Retinal pigment epithelial cell (primary cell): ENCODE data around the gene PNPLA3.

Experiments
- DNase-seq: peaks from one replicate; pipeline ENCODE4 v3.0.0-alpha.2; 2010; ENCODE audit warnings: low read depth
- H3K4me3 ChIP-seq: 2 replicates; pipeline ENCODE4 v1.5.1; 2011; ENCODE audit warnings: mild to moderate bottlenecking, low read length, control low read depth, moderate library complexity
- TF ChIP-seq, protein P1 (sequence below): conservative IDR thresholded peaks from 2 replicates; pipeline ENCODE4 v1.5.1; 2011; ENCODE audit warnings: low read depth, low read length, control low read depth, inconsistent platforms

The PNPLA3 gene

DNA sequence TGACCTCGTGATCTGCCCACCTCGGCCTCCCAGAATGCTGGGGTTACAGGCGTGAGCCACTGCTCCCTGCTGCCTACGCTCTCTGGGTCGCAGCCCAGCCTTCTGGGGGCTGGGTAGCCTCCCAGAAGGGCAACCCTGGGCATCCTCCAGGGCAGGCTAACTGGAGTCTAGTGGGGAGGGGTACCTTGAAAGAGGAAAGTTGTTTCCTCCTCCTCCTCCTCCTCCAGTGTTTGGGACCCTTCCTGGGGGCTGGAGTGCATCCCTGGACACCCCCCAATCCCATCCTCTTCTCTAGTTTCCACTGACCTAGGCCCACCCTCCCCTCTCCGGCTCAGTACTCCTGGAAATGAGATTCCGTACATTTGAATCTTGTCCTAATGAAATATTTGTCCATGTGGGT lies 1.3 kb downstream of the PNPLA3 start:
- TF ChIP-seq, protein P1, sequence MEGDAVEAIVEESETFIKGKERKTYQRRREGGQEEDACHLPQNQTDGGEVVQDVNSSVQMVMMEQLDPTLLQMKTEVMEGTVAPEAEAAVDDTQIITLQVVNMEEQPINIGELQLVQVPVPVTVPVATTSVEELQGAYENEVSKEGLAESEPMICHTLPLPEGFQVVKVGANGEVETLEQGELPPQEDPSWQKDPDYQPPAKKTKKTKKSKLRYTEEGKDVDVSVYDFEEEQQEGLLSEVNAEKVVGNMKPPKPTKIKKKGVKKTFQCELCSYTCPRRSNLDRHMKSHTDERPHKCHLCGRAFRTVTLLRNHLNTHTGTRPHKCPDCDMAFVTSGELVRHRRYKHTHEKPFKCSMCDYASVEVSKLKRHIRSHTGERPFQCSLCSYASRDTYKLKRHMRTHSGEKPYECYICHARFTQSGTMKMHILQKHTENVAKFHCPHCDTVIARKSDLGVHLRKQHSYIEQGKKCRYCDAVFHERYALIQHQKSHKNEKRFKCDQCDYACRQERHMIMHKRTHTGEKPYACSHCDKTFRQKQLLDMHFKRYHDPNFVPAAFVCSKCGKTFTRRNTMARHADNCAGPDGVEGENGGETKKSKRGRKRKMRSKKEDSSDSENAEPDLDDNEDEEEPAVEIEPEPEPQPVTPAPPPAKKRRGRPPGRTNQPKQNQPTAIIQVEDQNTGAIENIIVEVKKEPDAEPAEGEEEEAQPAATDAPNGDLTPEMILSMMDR = no peak
- peak overlapping the region; percentile 85 for H3K4me3 ChIP-seq

DNA sequence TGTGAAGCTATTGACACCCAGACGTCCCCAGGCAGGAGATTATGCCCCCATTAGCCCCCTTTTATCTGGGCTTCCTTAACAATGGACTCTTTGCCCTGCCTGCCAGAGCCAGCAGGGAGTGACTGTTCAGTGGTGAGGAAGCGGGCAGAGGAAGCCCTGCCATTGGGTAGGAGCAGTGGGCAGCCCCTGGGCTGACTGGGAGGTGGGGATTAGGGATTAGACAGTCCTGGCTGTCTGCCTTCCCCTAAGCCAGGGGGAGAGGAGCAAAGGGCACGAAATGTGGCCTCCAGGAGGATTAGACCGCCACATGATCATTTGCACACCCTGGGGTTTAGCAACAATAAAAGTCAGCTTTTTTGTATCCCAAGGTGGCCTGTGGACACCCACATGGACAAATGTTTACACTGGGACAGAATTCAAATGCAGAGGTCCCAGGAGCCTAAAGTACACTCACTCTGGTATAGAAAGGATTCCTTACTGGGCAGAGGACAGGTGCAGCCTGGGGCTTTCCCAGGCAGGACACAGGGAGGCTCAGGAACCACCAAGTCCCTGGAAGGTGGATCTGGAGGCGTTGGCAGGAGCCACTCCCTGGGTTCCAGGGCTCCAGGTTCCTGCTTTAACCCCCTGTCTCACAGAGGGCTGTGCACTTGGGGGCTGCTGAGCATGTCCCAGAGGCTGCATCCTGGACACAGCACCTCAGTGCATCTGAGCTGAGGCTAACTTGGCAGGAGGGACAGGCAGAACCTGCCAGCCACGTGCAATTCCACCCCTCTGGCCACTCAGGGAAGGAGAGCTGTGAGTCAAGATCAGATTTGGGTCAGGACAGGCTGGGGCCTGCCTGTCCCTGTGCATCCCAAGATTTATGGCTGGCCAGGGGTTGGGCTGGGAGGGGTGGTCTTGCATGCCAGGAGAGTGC lies 2.1 kb downstream of the PNPLA3 start:
- TF ChIP-seq, protein P1 = no peak
- peak overlapping the region; percentile 85 for H3K4me3 ChIP-seq
- peak; percentile 94 for DNase-seq

More for the DNA sequence above, 1.3 kb downstream of the PNPLA3 start:
- no peak for DNase-seq

DNA sequence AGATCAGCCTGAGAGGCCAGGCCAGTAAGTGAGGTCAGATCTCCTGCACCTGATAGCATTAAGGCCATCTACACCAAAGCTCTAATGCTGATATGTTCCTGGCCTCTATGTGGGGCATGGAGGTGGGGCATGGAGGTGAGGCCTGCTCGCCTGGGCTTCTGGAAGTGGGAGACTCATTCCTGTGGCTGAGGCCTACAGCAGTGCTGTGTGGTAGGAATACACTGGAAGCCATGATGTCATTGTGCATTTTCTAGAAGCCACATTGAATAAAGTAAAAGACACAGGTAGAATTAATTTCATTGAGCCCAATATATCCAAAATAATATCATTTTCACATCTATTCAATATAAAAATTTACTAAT lies 2.7 kb downstream of the PNPLA3 start:
- H3K4me3 ChIP-seq = no peak overlapping the region
- TF ChIP-seq, protein P1 = no peak
- no peak for DNase-seq

DNA sequence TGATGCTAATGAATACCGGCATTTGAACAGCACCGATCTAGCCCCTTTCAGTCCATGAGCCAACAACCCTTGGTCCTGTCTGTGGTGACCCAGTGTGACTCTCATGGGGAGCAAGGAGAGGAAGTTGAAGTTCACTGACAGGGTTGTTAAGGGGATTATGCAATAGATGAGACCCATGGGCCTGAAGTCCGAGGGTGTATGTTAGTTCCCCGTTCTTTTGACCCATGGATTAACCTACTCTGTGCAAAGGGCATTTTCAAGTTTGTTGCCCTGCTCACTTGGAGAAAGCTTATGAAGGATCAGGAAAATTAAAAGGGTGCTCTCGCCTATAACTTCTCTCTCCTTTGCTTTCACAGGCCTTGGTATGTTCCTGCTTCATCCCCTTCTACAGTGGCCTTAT lies 4.9 kb downstream of the PNPLA3 start:
- TF ChIP-seq, protein P1 = no peak
- DNase-seq = no peak
- H3K4me3 ChIP-seq = no peak overlapping the region

DNA sequence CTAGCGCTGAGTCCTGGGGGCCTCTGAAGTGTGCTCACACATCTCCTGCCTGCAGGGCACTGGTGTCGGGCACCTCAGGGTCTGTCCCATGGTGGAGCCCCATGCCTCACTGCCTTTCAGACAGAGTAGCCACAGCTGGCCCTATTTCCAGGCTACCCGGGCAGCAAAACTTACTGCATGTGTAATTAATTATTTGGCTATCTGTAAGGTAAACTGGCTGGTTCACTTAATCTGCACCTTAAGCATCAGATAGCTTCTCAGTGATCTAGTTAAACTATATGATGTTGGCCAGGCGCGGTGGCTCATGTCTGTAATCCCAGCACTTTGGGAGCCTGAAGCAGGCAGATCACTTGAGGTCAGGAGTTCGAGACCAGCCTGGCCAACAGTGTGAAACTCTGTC lies 5.3 kb downstream of the PNPLA3 start:
- H3K4me3 ChIP-seq = no peak overlapping the region
- DNase-seq = no peak
- TF ChIP-seq, protein P1 = no peak

DNA sequence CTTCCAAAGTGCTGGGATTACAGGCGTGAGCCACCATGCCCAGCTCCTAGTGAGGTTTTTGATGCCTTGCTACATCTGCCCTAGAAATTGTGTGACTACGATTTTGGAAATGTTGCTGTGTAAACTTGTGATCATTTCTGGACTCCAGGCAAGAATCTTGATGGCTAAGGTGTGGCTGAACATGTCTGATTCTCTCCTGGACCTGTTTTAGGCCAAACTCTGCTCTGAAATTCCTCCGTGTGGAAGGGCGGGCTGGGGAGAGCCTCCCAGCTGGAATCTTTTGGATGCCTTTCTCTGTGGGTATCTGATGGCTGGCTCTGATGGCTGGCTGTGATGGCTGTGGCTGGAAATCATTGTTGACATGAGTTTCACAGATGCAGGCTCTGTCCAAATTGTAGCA lies 8.2 kb downstream of the PNPLA3 start:
- TF ChIP-seq, protein P1 = no peak
- no peak for DNase-seq
- H3K4me3 ChIP-seq = no peak overlapping the region

DNA sequence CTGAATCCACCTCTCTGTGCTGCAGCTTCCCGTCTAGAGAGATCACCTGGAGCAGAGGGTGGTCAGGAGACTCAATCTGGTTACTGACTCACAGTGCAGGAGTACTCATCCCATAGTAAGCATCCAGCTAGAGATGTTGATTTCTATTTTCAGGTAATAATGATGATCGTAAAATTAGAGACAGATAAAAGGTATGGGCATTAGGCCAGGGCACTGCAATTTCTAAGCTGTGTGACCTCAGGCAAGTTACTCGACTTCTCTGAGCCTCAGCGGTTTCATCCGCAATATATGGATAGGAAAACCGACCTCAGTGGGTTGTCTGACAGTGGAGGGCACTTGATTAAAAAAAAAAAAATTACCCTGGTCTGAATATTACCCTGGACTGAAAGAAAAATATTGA lies 17.8 kb downstream of the PNPLA3 start:
- no peak for DNase-seq
- H3K4me3 ChIP-seq = no peak overlapping the region
- TF ChIP-seq, protein P1 = no peak
